Measurements from ENCODE around the gene LST1. TPM values are rescaled to one million over a fixed set of nuclear protein-coding genes. Genes with fewer than 3 reads are reported as not detected.

Gene LST1
- total and polyA plus RNA-seq, 11 donors = 1.6 to 58.0 (median 3.7) TPM; not detected in 1

DNA sequence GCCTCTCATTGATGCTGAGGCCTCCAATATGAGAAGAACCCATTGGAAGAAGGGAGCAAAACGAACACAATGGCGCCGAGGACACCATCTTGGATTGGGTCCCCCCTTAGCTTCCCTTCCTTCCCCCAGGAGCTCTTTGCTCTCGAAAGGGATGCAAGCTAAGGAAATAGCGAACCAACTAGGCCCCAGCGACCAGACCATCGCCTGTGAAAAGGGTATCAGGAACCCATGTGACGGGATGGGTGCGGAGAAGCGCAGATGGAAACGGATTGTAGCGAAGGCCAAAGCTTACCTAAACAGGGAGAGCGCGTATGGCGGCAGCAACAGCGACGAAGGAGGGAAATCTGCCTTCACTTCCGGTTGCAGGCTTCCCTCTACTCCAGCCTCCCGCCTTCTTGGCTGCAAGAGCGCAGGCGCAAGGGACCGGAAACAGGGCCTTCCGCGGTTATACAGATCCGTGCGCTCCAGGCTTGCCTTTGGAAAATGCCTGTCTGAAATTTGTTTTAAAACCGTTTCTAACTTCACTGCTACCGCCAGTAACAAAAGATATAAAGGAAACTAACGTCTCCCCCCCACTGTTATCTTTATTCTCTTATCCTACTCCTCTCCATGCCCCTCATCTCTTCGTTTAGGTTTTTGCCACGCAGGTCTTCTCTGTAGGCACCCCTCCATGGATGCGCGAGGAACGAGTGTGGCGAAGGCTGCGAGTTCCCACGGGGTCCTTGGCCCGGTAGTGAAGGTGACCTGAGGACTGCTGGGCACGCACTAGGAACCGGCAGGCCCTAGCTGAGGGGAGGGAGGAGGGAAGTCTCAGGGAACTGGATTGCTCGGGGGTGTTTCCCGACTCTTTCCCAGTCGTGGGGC is 44.2 kb upstream of the LST1 start, which contains the start of gene DDX39B:
DDX39B (minus strand) TSS at position 346 of the 864 bp plus-strand sequence. CDS start 1,471 bp downstream, outside the sequence.
- Histone ChIP-seq H3K36me3 (peaks cover 0 to 37% (median 35%) of the 10 kb centered on the region in 9 donors), H3K27ac (peak within 1 kb of the TSS; percentile 90 to 99 (median 95)), H3K9me3 (no peaks in the 10 kb centered on the region), H3K4me1 (peaks cover 3 to 52% (median 35%) of the 10 kb centered on the region in 12 donors), H3K4me3 (peak within 1 kb of the TSS; percentile 48 to 95 (median 79)), H3K27me3 (no peaks in the 10 kb centered on the region)
- TF ChIP-seq POLR2A (IDR thresholded peaks at IDR 0.05) (peak in 1 of 2 donors; percentile 63), CTCF (IDR thresholded peaks at IDR 0.05) (no peak)
- WGBS, 4 donors = 0% methylated on average over 43 of the region's 43 CpGs
- intact Hi-C loops (cut with DNase I) = loop anchor here in 9 of 10 donors (2.0 to 10.0 kb wide), 5 partner anchors 47 to 413 kb away; partner anchors contain the start of genes NELFE (in 3 of the 9), SKIC2 (in 3 of the 9) and MICA (in 1 of the 9)
- ATAC-seq (peak; percentile 92 to 95 (median 94)), DNase-seq (peak; percentile 96 to 97 (median 97))

DNA sequence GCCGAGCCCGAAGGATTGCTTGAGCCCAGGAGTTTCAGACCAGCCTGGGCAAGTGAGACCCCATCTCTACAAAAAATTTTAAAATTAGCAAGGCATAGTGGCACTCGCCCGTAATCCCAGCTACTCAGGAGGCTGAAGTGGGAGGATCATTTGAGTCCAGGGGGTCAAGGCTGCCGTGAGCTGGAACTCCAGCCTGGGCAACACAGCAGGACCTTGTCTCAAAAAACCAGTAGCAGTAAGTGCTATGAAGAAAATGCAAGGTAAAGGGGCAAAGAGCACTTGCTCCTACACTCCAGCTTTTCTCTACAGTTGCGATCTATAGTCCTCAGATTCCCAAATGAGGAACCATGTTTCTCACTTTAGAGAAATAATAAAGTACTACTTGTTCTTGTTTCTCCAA is 42.4 kb upstream of the LST1 start:
- DNase-seq (no peak), ATAC-seq (no peak)
- Histone ChIP-seq H3K4me3 (no peak overlapping the region), H3K4me1 (peaks cover 3 to 56% (median 39%) of the 10 kb centered on the region in 12 donors), H3K9me3 (no peaks in the 10 kb centered on the region), H3K36me3 (peaks cover 0 to 22% (median 18%) of the 10 kb centered on the region in 9 donors), H3K27me3 (no peaks in the 10 kb centered on the region), H3K27ac (peak overlapping the region in 5 of 12 donors; percentile 94 to 99 (median 95))
- no peak for TF ChIP-seq CTCF (IDR thresholded peaks at IDR 0.05)
- TF ChIP-seq POLR2A (IDR thresholded peaks at IDR 0.05) = no peak
- intact Hi-C loops (cut with DNase I) = loop anchor here in 8 of 10 donors (2.0 to 10.0 kb wide), 6 partner anchors 49 to 411 kb away; partner anchors contain the start of genes NELFE (in 3 of the 8), SKIC2 (in 3 of the 8) and MICA (in 1 of the 8)
- 93 to 98% (median 95%) methylated on average over 6 of the region's 6 CpGs for WGBS, 4 donors

DNA sequence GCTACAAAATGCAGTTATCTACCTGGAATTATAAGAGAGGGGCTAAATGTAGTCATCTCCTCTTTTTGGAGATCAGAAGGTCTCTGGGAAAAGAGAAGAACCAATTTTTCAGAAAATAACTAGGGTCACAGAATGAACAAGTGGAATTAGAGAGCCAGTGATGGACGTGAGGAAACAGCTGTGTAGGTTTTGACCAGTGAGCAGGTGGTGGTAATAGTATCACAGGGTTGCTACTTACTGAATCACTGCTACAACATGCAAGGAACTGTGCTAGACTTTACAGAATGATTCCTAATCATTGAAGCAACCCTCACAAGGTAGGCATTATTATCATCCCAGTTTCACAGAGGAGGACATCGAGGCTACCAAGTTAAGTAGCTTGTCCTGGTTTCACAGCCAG is 41.4 kb upstream of the LST1 start:
- H3K4me1 ChIP-seq = peaks cover 3 to 49% (median 32%) of the 10 kb centered on the region in 12 donors
- H3K9me3 ChIP-seq = no peaks in the 10 kb centered on the region
- TF ChIP-seq CTCF (IDR thresholded peaks at IDR 0.05) (no peak), POLR2A (IDR thresholded peaks at IDR 0.05) (no peak)
- H3K36me3 ChIP-seq = peaks cover 0 to 22% (median 18%) of the 10 kb centered on the region in 9 donors
- no peak overlapping the region for H3K4me3 ChIP-seq
- WGBS, 4 donors = 61 to 84% (median 81%) methylated on average over 2 of the region's 2 CpGs
- ATAC-seq (no peak), DNase-seq (no peak)
- intact Hi-C loops (cut with DNase I) = loop anchor here (2.0 to 10.0 kb wide), 8 partner anchors 38 to 410 kb away; partner anchors contain the start of genes LTB (in 7 of the 10), NELFE (in 3 of the 10), SKIC2 (in 3 of the 10) and APOM (in 1 of the 10)
- no peaks in the 10 kb centered on the region for H3K27me3 ChIP-seq
- no peak overlapping the region for H3K27ac ChIP-seq

GRCh38 chr6:31545291-31545690 is 40.8 kb upstream of the LST1 start:
- no peak for DNase-seq
- H3K4me1 ChIP-seq = peaks cover 3 to 43% (median 26%) of the 10 kb centered on the region in 12 donors
- ATAC-seq = no peak
- H3K9me3 ChIP-seq = no peaks in the 10 kb centered on the region
- WGBS, 4 donors = 80 to 84% (median 82%) methylated on average over 7 of the region's 7 CpGs
- H3K4me3 ChIP-seq = no peak overlapping the region
- no peaks in the 10 kb centered on the region for H3K27me3 ChIP-seq
- TF ChIP-seq CTCF (IDR thresholded peaks at IDR 0.05) (no peak), POLR2A (IDR thresholded peaks at IDR 0.05) (no peak)
- no peak overlapping the region for H3K27ac ChIP-seq
- intact Hi-C loops (cut with DNase I) = loop anchor here in 9 of 10 donors (2.0 to 10.0 kb wide), 6 partner anchors 37 to 410 kb away; partner anchors contain the start of genes LTB (in 7 of the 9), NELFE (in 3 of the 9), SKIC2 (in 3 of the 9) and APOM (in 1 of the 9)
- H3K36me3 ChIP-seq = peaks cover 0 to 21% (median 18%) of the 10 kb centered on the region in 9 donors
